ENCODE measurements around the gene ANKRD63. TPM values are rescaled to one million over a fixed set of nuclear protein-coding genes. Genes with fewer than 3 reads are reported as not detected.

ANKRD63 gene
- total and polyA plus RNA-seq, 9 of the 15 experiments (the other 6 are each of a cell fraction or from before 2014, with no cell fraction given): 1.3 to 2.0 (median 1.8) TPM; not detected in 6

DNA sequence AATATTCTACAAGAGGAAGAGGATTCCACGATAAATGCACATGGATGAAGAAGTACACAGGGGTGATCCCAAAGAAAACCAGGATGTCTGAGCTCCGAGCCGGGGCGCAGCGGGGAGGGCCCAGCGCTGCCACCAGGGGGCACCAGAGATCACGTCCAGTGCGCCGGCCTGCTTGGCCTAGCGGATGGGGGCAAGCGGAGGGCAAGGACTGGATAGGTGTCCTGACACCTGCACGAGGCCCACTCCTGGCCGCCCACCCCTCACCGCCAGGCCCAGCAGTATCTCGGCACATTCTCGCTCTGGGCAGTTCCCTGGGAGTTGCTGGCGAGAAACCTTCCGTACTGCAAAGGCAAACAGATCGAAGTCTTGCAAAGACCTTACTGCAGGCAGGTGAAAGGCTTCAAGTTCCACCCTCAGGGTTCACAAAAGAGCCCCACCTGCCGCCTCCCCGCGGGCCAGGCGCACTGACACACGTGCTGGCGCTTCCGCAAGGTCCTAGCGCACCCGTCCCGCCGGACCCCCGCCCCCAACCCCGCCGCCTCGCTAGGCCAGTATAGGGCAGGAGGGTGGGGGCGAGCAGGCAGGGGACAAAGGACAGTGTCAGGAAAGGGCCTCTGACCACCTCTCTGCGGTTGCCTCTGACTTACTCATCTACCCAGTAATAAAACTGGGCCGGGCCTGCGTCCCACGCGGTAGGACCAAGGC lies 3.3 kb downstream of the ANKRD63 start:
- Histone ChIP-seq H3K27ac (ENCODE audit: extremely low read depth, low read depth, low read length) (no peak overlapping the region), H3K27me3 (ENCODE audit: control insufficient read depth in 2 of 2, insufficient read depth in 2 of 2, low read length in 2 of 2) (no peaks in the 10 kb centered on the region; a peak in 1 of 5 replicates), H3K4me2 (ENCODE audit: insufficient read depth, low read length) (no peak overlapping the region), H3K79me2 (ENCODE audit: control insufficient read depth, insufficient read depth, low read length) (no peaks in the 10 kb centered on the region), H3K36me3 (ENCODE audit: control insufficient read depth, insufficient read depth, low read length) (no peaks in the 10 kb centered on the region), H3K9me1 (ENCODE audit: control insufficient read depth, insufficient read depth, low read length) (no peaks in the 10 kb centered on the region), H3K4me1 (replicated peaks in 1 of 2; ENCODE audit: control insufficient read depth in 2 of 2, insufficient read depth in 2 of 2, low read length in 2 of 2) (peaks cover 13 to 56% of the 10 kb centered on the region in 2 experiments), H4K20me1 (replicated peaks; ENCODE audit: control insufficient read depth, insufficient read depth, low read length) (no peaks in the 10 kb centered on the region), H3K4me3 (no peak overlapping the region), H3K9ac (ENCODE audit: insufficient read depth in 1 of 2, low read depth in 2 of 2, low read length in 2 of 2) (no peak overlapping the region), H3K9me3 (replicated peaks; ENCODE audit: control insufficient read depth, insufficient read depth, low read depth, low read length) (no peaks in the 10 kb centered on the region), H2AFZ (ENCODE audit: low read depth, low read length) (0 out of 2 replicates have a peak overlapping the region, but pooled peaks have one; percentile 58)
- POLR2A ChIA-PET: interaction anchor here (0.6 to 1.3 kb wide), 8 partner anchors 16 to 474 kb away, joined by 3 to 4 read pairs (median 4); partner anchors contain the start of gene PLCB2
- CTCF ChIA-PET (ENCODE audit: low intra/inter-chr PET ratio): interaction anchor here (0.6 to 6.3 kb wide), 10 partner anchors 21 to 144 kb away, joined by 3 to 87 read pairs (median 6); partner anchors contain the start of gene PLCB2
- FAIRE-seq (peak; percentile 90), ATAC-seq (peak; percentile 76), DNase-seq (ENCODE audit: extremely low read depth in 1 of 4, low spot score in 3 of 4) (peak; percentile 77 to 84 (median 80))
- in situ Hi-C loops (cut with MboI) (loop anchor here (5.0 kb wide), 1 partner anchor 33 kb away; no protein-coding TSS in a partner anchor), intact Hi-C loops (cut with micrococcal nuclease) (loop anchor here (1.0 to 5.0 kb wide), 3 partner anchors 31 to 59 kb away; partner anchors contain the start of gene INAFM2)
- 34% methylated on average over 26 of the region's 40 CpGs for WGBS (ENCODE audit: insufficient coverage, low coverage, missing lambda C conversion rate)
- BruUV-seq (replicated peaks): no TSS peak
- no peak for TF ChIP-seq DMBX1 (CRISPR knock-in tag; IDR thresholded peaks at IDR 0.05; ENCODE audit: borderline replicate concordance)
- TF ChIP-seq ZNF124 (CRISPR knock-in tag; IDR thresholded peaks at IDR 0.05): no peak
- 0 out of 2 replicates have a peak, but pooled peaks have one; percentile 21 for TF ChIP-seq ETV5 (CRISPR knock-in tag; IDR thresholded peaks at IDR 0.05; ENCODE audit: low read depth)
- TF ChIP-seq ZBED1 (IDR thresholded peaks at IDR 0.05): no peak
- no peak for TF ChIP-seq KAT7 (CRISPR knock-in tag; IDR thresholded peaks at IDR 0.05; ENCODE audit: borderline replicate concordance)
- no peak for TF ChIP-seq FOXK2 (conservative IDR thresholded peaks at IDR 0.05 in 1 of 2, IDR thresholded peaks at IDR 0.05 in 1 of 2; ENCODE audit: low read depth in 2 of 2)
- TF ChIP-seq STAG1 (CRISPR knock-in tag; IDR thresholded peaks at IDR 0.05; ENCODE audit: borderline replicate concordance): peak; percentile 93; the same call in 1 of the 2 replicates
- no peak for TF ChIP-seq ZNF217 (CRISPR knock-in tag; IDR thresholded peaks at IDR 0.05)
- TF ChIP-seq CHD1 (IDR thresholded peaks at IDR 0.05; ENCODE audit: low read length): no peak
- TF ChIP-seq ARID2 (IDR thresholded peaks at IDR 0.05): peak; percentile 93; the same call in 1 of the 2 replicates
- TF ChIP-seq BCOR (IDR thresholded peaks at IDR 0.05): no peak
- no peak for TF ChIP-seq ZNF518B (CRISPR knock-in tag; IDR thresholded peaks at IDR 0.05)
- TF ChIP-seq, protein P1, sequence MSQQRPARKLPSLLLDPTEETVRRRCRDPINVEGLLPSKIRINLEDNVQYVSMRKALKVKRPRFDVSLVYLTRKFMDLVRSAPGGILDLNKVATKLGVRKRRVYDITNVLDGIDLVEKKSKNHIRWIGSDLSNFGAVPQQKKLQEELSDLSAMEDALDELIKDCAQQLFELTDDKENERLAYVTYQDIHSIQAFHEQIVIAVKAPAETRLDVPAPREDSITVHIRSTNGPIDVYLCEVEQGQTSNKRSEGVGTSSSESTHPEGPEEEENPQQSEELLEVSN (IDR thresholded peaks at IDR 0.05; ENCODE audit: borderline replicate concordance in 1 of 2, extremely low read depth in 1 of 2, insufficient read depth in 1 of 2, insufficient read length in 1 of 2, low read depth in 1 of 2, low read length in 1 of 2, poor library complexity in 1 of 2, severe bottlenecking in 1 of 2): peak in 1 of 2 experiments; percentile 9
- no peak for TF ChIP-seq HIVEP1 (CRISPR knock-in tag; IDR thresholded peaks at IDR 0.05)
- TF ChIP-seq, protein P2, sequence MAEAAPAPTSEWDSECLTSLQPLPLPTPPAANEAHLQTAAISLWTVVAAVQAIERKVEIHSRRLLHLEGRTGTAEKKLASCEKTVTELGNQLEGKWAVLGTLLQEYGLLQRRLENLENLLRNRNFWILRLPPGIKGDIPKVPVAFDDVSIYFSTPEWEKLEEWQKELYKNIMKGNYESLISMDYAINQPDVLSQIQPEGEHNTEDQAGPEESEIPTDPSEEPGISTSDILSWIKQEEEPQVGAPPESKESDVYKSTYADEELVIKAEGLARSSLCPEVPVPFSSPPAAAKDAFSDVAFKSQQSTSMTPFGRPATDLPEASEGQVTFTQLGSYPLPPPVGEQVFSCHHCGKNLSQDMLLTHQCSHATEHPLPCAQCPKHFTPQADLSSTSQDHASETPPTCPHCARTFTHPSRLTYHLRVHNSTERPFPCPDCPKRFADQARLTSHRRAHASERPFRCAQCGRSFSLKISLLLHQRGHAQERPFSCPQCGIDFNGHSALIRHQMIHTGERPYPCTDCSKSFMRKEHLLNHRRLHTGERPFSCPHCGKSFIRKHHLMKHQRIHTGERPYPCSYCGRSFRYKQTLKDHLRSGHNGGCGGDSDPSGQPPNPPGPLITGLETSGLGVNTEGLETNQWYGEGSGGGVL (CRISPR knock-in tag; IDR thresholded peaks at IDR 0.05): no peak

Measured in K562 (cell line).